Glomerular endothelial cell (primary cell): Measurements from ENCODE around the gene ALDH16A1. TPM values are rescaled to one million over a fixed set of nuclear protein-coding genes. Genes with fewer than 3 reads are reported as not detected.
A peak's percentile ranks its signal among the peaks of the same experiment; 100 is the strongest.

Source experiments
- DNase-seq: peaks from one replicate; pipeline ENCODE4 v3.0.0-alpha.2; 2011; ENCODE audit warnings: low read depth, low spot score; ENCODE audit errors: extremely low read depth
- total RNA-seq: library from RNA; depleted of rRNA; stranded (reverse); fragments of >200 nt; gene quantifications from 2 replicates; pipeline ENCODE4 v1.2.3, GENCODE V29; 2015

Gene ALDH16A1
- total RNA-seq, 1 donor from 2014 or later: 50.8 TPM

DNA sequence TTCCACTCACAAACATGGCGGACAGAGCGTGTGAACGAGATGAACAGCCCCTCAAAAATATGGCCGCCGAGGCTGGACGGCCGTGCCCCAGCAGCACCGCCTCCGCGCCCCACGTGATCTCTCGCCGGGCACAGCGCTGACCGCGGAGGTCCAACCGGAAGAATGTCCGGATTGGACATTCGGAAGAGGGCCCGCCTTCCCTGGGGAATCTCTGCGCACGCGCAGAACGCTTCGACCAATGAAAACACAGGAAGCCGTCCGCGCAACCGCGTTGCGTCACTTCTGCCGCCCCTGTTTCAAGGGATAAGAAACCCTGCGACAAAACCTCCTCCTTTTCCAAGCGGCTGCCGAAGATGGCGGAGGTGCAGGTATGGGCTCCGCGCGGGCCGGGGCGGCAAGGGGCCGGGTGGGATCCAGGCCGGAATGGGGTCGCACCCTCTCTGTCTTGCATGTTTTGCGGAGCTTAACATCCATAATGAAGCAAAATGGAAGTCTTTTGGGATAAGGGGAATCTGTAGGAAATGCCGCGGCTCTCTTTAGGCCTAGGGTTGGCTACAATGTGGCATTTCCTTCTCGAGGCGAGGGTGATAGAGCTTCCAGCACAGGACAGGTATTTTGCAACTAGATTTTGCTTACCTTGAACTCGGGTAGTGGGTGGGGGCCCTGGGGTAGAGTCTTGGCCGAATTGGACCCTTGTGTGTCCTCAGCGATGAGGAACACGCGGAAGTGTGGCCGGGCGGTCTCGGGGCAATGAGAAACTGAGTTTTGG, 34.4 kb downstream of the ALDH16A1 start, which contains the start of gene RPL13A:
Gene RPL13A, plus strand, starts transcription at position 332 of the 769 bp plus-strand sequence. Its CDS starts 22 bp downstream, at position 354.
- peak; percentile 97 for DNase-seq

DNA sequence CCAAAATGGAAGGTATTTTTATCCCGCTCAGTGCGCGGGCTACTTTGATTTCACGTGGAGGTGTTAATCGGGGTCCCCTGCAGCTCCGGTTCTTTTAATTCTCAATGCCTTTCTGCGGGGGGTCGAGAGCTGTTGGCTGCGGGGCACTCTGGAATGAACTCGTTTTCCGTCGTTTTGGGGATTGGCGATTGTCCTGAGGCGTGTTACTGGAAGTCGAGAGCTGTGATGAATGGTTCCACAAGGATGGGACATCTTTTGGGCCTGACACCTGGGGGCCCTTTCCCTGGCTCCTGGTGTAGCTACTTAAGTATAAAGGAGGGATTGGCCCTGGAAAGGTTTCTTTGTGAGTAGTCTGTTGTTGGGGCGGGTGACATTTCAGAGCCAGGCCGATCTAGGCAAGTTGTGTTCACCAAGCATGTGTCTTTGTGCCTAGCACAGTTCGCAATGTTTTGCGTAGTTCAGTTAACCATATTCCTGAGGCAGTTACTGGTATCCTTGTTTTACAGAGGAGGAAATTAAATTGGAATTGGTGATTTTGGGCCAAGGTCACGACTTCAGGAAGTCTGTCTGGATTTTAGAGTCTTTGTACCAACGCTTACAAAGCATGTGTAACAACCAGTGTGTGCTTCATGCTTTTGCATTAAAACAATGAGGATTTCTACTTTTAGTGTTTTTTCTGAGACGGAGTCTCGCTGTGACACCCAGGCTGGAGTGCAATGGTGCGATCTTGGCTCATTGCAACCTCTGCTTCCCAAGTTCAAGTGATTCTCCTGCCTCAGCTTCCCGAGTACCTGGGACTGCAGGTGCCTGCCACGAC, 35.2 kb downstream of the ALDH16A1 start:
- no peak for DNase-seq

DNA sequence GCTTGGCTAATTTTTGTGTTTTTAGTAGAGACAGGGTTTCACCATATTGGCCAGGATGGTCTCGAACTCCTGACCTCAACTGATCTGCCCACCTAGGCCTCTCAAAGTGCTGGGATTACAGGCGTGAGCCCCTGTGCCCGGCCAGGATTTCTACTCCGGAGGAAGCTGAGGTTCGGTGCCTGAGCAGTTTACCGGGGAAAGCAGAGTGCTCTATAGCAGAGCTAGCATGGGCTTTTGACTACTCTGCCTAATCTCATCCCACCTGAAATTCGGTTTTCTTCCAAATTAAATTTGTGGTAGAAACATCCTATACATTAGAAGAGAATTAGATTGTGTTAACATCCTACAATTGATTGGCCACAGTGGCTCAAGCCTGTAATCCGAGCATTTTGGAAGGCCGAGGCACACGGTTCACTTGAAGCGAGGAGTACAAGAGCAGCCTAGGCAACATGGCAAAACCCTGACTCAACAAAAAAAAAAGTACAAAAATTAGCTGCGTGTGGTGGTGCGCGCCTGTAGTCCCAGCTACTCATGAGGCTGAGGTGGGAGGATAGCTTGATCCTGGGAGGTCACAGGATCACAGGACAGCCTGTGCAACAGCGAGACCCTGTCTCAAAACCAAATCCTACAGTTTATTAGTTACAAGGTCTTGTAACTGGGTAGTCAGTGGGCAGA, 36.0 kb downstream of the ALDH16A1 start:
- DNase-seq: no peak

DNA sequence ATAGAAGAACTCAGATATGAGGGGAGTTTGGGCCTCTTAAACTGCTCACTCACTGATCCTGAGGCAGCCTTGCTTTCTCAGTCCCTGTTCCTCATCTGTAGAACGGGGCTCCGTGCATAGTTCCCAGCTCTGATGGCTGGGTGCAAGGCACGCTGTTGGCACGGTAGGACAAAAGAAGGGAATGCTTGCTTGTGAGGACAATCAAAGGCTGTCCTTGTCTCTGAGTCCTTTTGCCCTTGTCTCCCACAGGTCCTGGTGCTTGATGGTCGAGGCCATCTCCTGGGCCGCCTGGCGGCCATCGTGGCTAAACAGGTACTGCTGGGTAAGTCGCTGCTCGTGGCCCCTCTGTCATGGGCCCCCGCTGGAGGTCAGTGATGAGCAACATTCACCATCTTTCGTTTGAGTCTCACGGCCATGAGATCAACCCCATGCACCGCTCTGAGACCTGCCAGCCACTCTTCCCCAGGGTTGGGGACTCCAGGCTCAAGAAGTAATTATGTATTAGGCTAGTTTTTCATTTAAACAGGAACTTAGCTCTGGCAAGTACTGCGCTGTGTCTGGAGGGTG, 36.7 kb downstream of the ALDH16A1 start:
- DNase-seq: no peak

DNA sequence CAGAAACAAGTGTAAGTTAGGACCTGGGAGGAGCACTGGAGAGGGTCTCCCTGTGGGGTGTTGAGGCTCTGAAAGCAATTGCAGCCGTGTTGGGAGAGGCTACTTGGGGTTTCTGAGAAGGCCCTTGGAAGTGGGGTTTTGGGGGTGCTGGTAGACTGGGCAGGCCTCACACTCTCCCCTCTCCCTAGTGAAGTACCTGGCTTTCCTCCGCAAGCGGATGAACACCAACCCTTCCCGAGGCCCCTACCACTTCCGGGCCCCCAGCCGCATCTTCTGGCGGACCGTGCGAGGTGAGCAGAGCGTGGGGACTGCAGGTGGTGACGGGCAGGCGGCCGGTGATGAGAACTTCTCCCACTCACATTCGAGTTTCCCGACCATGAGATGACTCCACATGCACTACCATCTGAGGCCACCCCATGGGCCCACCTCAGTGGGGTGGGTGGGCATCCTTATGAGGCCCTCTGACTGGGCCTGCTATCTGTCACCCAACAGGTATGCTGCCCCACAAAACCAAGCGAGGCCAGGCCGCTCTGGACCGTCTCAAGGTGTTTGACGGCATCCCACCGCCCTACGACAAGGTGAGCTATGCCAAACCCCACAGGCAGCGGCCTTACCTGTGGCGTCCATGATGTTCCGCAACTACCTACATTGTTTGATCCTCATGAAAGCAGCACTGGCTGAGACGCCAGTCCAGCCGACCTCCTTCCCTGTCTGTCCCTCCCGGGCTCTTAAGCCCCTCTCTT, 37.4 kb downstream of the ALDH16A1 start:
- no peak for DNase-seq

DNA sequence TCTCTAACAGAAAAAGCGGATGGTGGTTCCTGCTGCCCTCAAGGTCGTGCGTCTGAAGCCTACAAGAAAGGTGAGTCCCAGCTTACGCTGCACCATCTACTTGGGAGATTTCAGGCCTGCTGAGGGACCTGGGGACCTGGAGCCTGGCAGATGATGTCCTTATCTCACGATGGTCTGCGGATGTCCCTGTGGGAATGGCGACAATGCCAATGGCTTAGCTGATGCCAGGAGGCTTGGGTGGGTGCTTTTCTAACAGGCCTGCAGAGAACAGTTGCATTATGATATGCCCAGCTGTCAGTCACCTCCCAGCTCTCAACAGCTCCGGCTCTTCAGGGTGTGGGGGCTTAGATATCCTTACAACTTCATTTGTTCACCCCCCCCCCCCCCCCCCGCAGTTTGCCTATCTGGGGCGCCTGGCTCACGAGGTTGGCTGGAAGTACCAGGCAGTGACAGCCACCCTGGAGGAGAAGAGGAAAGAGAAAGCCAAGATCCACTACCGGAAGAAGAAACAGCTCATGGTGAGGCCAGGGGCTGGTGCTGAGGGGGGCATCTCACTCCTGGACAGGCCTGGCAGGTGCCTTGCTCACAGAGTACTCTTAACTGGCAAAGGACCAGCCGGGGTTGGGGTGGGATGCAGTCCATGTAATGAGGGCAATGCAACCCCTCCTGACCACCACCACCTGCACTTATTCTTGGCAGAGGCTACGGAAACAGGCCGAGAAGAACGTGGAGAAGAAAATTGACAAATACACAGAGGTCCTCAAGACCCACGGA, 38.2 kb downstream of the ALDH16A1 start:
- DNase-seq: no peak

DNA sequence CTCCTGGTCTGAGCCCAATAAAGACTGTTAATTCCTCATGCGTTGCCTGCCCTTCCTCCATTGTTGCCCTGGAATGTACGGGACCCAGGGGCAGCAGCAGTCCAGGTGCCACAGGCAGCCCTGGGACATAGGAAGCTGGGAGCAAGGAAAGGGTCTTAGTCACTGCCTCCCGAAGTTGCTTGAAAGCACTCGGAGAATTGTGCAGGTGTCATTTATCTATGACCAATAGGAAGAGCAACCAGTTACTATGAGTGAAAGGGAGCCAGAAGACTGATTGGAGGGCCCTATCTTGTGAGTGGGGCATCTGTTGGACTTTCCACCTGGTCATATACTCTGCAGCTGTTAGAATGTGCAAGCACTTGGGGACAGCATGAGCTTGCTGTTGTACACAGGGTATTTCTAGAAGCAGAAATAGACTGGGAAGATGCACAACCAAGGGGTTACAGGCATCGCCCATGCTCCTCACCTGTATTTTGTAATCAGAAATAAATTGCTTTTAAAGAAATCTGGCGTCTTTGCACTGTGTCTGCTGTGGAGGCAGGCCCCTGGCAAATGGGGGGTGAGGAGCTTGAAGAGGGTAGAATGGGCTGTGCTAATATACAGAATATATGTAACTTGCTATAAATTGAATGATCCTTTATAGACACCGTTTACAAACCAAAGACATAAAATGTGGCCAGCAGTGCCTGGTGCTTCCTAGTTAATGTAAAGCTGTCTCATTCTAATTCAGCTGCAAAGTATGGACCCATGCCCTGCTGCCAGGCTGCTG, 39.0 kb downstream of the ALDH16A1 start:
- DNase-seq: no peak

DNA sequence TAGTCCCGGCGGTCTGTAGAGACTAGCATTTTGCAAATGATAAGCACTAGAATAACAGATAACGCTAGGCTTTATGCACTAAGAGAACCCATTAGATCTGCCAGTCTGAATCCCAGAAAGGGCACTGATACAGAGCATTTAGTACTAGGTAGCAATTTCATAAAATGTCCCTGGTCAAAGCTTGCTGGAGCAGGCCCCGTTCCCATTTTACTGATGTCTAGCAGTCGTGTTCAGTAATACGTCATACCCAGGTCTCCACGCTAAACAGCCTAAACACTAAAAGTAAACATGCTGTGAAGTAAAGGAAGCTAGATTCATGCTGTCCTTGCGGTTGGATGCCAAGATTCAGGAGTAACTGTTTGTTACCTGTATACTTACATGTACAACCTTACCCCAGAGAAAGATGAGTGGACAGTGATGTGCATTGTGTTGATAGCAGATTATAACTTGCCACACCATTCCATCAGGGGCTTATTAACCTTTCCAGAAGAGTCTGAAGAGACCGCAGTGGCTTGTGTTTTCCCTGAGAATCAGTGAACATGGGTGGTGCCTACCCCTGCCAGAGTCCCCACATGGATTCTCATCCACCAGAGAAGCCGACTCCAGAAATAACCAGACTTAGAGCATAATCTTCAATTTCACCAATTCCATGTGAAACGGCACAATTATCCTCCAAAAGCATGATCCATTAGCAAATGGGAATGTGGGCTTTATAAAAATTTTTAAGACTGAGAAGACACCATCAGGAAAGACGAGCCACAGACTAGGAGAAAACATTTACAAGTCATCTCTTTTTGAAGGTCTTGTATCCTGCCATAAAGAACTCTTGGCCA, 39.8 kb downstream of the ALDH16A1 start:
- DNase-seq: no peak

DNA sequence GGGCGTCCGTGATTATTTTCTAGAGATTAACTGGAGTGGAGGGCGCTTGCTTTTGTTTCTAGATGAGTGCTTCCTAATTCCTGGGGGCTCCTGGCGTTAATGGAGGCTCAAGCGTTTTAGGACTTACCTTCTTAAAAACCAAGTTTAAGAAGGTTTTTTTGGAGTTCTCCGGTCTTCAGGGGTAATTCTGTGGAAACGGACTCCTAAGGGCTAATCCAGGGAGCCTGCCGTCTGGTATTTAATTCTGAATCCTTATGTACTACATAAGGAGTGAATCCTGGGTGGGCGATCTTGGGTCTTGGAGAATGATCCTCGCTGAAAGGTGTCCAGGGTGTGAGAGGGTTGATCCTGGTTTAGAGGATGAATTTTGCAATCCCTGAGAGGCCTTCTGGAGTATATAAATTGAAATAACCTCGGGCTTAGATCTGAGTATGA, 43.6 kb downstream of the ALDH16A1 start:
- no peak for DNase-seq

DNA sequence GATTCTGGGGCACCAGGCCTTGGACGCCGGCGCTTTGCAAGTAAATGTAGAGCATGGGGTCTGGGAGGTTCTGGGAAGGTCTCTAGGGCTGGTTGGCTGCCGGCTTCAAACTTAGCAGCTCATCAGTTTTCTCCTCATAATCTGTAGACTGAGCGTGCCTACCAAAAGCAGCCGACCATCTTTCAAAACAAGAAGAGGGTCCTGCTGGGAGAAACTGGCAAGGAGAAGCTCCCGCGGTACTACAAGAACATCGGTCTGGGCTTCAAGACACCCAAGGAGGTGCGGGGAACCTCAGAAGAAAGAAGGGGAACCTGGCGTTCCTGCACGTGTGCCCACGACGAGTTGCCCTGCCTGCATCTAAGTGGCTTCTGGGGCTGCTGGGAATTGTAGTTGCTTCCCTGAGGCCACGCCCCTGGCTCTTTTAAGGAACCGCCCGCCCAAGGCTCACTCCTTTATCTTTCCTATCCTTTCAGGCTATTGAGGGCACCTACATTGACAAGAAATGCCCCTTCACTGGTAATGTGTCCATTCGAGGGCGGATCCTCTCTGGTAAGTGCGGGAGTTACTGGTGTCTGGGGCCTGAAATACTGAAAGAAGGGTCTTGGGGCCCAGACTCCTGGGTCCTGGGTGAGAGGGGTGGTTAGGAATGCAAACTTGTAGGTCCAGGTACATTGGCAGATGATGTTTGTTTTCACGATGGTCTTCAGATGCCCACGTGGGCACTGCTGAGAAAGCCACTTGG, 44.2 kb downstream of the ALDH16A1 start:
- no peak for DNase-seq

DNA sequence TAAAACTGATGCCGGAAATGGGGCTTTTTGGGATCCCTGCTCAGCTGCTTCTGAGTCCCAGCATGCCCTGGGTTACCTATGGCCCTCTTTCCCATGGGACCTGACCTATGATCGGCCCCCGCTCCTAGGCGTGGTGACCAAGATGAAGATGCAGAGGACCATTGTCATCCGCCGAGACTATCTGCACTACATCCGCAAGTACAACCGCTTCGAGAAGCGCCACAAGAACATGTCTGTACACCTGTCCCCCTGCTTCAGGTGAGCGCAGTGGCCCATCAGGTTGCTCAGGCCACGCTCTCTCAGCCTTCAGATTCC, 44.7 kb downstream of the ALDH16A1 start:
- no peak for DNase-seq

DNA sequence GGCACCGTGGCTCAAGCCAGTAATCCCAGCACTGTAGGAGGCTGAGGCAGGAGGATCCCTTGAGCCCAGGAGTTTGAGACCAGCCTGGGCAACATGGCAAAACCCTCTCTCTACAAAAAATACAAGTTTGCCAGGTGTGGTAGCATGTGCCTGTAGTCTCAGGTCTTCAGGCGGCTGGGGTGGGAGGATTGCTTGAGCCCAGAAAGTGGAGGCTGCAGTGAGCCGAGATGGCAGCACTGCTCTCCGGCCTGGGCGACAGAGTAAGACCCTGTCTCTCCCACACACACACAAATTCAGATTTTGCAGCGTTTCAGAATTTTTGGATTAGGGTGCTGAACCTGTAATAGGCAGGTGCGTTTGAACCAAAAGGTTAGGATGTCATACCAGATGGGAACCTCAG, 45.5 kb downstream of the ALDH16A1 start:
- DNase-seq: no peak

DNA sequence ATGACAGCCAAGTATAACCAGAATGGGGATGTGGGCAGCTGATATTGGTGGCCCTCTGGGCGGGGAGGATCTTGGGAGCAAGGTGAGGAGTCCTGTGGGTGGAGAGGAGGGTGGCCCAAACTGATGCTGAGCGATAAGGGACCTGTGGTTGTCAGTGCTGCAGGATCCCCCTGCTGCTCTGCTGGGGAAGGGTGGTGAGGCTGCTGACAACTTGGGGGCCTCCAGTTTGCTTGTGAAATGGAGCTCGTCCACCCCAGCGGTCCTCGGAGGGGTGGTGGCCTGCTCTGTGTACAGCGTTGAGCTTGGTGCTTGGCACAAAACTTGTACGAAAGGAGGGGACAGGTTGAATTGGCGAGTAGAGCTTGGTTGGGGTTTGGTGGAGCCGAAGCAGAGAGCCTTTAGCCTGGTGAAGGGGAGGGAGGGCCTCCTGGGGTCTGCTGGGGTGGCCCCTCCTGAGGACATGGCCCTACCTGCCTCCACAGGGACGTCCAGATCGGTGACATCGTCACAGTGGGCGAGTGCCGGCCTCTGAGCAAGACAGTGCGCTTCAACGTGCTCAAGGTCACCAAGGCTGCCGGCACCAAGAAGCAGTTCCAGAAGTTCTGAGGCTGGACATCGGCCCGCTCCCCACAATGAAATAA, 46.1 kb downstream of the ALDH16A1 start:
- no peak for DNase-seq

DNA sequence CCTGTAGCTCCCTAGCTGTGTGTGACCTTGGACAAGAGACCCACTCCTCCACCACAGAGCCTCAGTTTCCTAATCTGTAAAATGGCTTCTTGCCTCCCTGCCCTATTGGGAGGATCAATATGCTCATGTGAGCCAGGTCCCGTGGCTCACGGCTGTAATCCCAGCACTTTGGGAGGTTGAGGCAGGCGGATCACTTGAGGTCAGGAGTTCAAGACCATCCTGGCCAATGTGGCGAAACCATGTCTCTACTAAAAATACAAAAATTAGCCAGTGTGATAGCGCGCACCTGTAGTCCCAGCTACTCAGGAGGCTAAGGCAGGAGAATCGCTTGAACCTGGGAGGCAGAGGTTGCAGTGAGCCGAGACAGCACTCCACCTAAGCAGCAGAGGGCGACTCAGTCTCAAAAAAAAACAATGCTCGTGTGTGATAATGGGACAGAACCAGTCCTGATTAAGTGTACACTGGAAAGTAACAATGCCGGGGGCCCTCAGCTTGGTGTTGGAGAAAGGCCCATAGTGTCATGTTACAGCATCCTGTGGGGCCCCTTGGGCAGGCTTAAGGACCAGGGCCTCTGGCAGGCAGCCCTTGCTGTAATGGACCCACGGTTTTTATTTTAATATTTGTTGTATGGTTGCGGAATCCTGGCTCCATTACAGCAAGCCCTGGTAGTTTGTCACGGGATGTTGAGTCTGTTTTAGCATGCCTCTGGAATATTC, 50.0 kb downstream of the ALDH16A1 start:
- no peak for DNase-seq

DNA sequence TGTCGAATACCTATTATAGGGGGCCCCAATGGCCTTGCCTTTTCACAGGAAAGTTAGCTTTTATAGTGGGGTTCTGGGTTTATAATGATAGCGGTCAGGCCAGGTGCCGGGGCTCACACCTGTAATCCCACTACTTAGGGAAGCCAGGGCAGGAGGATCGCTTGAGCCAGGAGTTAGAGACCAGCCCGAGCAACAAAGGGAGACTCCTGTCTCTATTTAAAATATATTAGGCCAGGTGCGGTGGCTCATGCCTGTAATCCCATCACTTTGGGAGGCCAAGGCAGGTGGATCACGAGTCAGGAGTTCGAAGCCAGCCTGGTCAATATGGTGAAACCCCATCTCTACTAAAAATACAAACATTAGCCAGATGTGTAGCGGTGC, 50.5 kb downstream of the ALDH16A1 start:
- no peak for DNase-seq

DNA sequence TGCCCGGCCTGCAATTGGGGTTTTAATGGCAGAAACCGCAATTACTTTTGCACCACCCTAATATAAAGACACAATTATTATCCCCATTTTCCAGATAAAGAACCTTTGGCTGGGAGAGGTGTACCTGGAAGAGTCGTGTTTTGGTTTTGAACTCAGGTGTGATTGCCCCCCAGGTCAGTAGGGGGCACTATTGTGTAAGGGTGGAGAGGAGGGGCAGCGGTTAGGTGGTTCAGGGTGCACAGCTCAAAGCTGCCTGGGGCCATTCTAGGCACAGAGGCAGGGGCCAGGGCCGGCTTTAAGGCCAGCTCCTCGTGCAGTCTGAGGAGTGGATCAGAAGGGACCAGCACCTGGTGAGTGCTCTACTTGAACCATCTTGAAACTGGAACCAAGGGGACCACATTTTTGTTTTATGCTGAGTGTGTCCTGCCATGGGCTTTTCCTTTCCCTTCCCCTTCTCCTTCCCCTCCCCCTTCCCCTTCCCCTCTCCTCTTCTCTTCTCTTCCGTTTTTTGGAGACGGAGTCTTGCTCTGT, 53.6 kb downstream of the ALDH16A1 start:
- DNase-seq: no peak
